NOMO-1 treated with dmso at 0.1 percent for 144 hours (cell line): ENCODE data around the gene XAB2.

Experiments used
- DNase-seq: peaks from one replicate; lab custom pipeline; 2025; ENCODE audit not compliant: unreplicated experiment; lab: John Stamatoyannopoulos, UW

The XAB2 gene

DNA sequence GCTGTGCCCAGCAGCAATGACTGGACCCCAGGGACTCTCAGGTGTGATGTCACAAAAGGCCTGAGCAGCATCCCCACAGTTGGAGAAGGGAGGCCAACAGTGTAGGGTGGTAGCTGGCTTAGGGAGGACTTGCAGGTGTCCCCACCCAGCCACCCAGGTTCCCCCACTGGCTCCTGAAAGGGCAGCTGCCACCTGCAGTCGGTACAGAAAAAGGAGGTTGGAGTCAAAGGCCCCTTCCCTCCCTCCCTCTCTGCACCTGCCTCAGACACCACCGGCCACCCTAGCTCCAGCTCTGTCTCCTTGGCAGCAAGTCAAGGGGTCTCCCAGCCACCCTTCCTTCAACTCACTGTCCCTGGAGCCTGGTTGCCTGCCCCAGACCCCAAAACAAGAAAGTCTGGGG lies 4.4 kb upstream of the XAB2 start, which contains the start of gene PCP2:
Gene PCP2 (minus strand): TSS at position 22 of the 400 bp plus-strand sequence. CDS start 262 bp downstream, outside the sequence.
- DNase-seq, result no peak

GRCh38 chr19:7632340-7633203 lies 3.2 kb upstream of the XAB2 start:
- no peak for DNase-seq

GRCh38 chr19:7631577-7631976 lies 2.2 kb upstream of the XAB2 start:
- no peak for DNase-seq

DNA sequence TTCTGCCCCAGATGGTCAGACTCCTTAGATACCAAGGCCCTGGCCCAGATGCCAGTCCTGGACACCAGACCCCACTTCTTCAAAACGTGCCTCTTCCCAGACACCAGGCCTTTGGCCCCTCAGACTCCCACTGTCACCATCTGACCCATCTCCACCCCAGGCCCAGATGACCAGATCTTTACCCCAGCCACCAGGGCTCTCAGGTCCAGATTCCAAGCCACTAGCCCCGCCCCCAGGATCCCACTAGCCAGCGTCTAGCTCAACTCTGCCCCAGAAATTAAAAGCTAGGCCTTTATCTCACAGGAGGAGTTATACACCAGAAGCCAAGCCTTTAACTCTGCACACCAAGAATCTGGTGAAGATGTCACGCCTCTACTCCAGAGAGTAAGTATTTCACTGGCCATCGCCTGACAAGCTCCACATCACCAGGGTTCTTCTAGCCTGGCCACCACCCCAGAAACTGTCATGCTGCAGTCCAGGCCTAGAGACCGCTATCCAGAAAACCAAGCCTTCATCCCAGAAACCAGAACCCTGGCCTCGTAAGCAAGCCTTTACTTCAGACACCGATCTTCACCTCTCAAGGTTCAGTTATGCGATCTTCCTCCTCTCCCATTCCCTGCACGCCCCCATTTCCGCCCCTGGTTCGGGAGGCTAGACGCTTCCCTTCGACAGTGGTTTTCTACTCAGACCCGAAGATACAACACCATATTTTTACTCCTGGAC lies 595 bp downstream of the XAB2 start:
- no peak for DNase-seq

GRCh38 chr19:7627166-7627565 lies 2.2 kb downstream of the XAB2 start:
- no peak for DNase-seq

- no peak for DNase-seq
Measured at GRCh38 chr19:7625763-7626372, 3.5 kb downstream of the XAB2 start.

- no peak for DNase-seq
Measured at GRCh38 chr19:7624810-7625209, 4.5 kb downstream of the XAB2 start.

DNA sequence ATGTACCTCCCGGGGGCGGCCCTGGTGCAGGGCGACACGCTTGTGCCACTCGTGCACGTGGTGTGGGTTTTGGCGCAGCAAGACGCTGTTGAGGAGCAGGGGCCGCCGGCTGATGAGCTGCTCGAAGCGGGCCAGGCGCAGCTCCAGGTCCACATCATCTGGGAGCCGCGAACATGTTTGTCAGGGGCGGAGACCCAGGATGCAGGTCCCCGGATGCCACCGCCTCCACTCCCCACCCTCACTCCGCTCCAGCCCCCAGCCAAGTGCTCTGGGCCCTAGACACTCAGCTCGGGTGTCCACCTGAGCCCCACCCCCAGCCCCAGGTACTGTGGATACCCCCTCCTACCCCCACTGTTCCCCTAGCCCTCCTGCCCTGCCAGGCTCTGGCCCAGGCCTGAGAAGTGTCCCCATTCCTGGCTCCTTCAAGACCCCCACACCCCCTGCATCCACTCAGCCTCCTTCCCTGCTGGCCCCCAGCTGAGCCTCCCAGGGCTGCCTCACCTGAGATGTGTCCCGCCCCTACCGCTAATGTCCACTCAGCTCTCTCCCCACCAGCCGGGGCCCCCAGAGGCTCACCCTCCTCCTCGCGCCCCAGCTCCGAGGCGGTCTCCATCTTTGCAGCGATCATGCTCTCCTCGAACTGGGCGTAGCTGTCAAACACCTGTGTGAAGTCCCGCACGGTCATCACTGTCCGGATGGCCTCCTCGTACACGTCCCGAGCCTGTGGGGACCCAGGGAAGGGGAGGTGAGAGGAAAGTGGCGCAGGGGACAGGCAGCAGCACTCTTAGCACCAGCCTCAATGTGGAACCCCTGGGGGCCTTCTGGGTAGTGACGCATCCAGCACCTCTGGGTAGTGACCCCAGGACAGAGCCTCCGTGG lies 5.4 kb downstream of the XAB2 start:
- no peak for DNase-seq

DNA sequence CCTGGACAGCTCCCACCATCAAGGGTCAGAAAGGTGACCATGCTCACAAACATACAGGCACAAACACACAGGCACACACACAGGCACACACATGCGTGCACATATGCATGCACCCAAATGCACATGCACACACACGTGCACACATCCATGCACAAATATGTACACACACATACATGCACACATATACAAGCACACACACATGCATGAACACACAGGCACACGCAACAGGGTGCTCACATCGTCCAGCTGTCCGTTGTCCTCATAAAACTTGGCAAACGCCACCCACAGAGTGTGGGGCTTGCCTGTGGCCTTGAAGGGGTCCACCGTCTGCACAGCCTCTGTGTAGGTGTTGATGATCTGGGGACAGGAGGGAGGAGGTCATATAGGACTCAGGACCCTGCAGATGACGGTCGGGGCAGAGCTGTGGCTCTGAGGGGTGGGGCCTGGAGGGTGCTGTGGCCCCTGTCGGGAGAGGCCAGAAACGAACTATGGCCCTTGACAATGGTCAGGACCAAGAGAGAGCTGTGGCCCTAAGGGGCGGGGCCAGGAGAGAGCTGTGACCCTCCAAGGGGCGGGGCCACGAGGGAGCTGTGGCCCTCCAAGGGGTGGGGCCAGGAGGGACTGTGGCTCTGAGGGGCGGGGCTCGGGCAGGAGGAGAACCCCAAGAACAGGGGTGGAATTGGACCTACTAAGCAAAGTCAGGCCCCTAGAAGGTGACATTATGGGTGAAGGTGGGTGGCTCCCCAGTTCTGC lies 6.2 kb downstream of the XAB2 start:
- no peak for DNase-seq

DNA sequence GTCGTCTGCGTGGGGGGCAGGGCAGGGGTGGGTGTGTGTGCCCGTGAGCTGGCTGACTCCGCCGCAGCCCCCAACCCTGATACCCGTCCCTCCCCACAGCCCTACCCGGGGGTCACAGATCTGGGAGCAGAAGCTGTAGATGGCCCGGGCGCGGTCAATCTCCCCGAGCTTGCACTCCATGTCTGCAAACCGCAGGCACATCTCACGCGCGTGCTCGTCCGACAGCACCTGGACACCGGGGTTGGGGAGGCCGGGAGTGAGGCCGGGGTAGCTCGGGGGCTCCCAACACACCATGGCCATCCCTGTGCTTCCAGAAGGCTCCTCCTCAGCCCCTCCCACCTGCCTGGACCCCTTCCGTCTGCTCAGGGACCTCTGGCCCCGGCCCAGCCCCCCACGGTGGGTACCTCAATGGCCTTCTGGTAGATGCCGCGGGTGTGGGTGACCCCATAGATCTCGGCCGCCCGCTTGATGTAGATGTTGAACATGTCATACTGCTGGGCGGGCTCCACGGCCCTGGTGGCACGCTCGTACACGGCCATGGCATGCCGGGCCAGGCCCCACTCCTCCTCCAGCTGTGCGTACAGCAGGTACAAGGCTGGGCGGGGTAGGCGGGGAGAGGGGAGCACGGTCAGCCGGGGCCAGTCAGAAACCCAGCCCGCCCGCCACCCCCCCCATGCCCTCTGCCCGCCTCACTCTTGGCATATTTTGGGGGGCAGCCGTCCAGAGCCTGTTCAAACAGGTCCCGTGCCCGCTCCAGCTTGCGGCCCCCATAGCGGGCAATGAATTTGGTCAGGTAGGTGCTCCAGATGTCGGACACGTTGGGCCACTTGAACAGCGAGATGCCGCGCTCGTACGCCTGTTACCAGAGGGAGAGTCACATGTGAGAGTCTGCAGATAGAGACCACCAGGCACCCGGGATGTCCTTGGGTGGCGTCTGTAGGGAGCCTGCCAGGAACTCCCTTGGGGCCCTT lies 8.6 kb downstream of the XAB2 start:
- no peak for DNase-seq

DNA sequence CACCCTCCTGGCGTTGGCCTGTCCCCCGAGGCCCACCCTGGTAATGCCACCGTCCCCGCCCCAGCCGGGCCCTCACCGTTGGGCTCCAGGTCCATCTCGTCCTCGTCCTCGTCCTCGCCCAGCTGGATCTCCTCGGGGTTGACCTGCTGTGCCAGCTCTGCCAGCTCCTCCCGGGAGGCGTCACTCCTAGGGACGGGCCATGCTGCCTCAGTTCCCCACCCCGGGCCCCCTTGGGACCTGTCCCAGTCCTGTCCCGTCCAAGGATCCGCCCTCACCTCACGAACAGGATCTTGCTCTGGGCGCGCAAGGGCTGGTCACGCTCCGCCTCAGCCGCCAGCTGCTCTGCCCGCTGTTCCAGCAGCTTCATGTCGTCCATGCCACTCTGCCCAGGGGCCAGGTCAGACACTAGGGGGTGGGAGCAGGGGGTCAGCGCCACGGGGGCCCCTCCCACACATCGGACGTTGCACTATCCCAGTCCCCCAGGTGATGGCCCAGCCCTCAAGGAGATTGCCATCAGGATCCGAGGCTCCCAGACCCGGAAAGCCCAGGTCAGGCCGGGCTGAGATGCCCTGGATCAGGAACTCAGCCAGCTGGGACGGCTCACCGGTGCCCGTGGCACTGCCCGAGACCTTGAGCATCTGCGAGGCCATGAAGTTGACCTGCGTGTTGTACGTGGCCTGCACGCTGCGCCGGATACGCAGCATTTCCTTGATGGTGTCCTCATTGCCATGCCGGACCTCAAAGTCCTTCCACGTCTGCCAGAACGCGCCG lies 9.5 kb downstream of the XAB2 start:
- no peak for DNase-seq

GRCh38 chr19:7618771-7619510 lies 10.4 kb downstream of the XAB2 start:
- no peak for DNase-seq

DNA sequence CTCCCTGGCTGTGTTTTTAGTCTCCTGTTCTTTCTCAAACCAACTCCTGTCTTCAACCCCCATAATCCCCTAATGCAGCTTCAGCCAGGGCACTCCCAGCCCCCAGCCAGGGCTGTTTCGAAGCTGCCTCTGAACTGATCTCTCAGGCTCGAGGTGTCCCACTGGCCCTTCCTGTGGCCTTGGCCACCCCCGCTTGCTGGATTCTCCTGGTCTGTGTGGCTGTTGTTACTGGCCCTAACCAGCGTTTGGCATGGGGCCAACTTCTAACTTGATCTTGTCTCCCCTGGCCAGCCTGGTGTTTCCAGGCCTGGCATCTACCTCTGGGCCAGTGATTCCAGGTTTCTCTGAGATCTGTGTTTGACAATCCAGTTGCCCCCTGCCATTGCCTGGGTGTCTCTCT lies 11.0 kb downstream of the XAB2 start:
- DNase-seq, result no peak

DNA sequence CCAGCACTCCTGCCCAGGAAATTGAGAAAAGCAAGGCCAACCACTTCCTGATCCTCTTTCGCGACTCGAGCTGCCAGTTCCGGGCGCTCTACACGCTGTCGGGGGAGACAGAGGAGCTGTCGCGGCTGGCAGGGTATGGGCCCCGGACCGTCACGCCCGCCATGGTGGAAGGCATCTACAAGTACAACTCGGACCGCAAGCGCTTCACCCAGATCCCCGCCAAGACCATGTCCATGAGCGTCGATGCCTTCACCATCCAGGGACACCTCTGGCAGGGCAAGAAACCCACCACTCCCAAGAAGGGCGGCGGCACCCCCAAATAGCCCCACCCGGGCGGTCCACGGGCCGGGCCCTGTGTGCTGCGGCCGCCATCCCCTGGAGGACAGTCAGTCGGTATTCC lies 11.6 kb downstream of the XAB2 start:
- DNase-seq, result no peak

DNA sequence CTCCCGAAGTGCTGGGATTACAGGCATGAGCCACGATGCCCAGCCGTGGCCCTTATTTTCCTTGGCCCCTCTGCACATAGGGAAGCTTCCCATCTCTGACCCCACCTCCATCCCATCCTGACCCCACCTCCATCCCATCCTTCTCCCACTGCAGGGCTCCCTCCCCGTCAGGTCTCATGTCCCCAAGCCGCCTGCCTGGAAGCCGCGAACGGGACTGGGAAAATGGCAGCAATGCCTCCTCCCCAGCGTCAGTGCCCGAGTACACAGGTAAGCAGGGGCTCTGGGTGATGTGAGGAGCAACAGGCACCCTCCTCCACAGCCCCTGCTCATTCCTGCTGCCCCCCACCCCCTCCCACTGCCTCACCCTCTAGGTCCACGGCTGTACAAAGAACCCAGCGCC lies 12.2 kb downstream of the XAB2 start:
- no peak for DNase-seq

DNA sequence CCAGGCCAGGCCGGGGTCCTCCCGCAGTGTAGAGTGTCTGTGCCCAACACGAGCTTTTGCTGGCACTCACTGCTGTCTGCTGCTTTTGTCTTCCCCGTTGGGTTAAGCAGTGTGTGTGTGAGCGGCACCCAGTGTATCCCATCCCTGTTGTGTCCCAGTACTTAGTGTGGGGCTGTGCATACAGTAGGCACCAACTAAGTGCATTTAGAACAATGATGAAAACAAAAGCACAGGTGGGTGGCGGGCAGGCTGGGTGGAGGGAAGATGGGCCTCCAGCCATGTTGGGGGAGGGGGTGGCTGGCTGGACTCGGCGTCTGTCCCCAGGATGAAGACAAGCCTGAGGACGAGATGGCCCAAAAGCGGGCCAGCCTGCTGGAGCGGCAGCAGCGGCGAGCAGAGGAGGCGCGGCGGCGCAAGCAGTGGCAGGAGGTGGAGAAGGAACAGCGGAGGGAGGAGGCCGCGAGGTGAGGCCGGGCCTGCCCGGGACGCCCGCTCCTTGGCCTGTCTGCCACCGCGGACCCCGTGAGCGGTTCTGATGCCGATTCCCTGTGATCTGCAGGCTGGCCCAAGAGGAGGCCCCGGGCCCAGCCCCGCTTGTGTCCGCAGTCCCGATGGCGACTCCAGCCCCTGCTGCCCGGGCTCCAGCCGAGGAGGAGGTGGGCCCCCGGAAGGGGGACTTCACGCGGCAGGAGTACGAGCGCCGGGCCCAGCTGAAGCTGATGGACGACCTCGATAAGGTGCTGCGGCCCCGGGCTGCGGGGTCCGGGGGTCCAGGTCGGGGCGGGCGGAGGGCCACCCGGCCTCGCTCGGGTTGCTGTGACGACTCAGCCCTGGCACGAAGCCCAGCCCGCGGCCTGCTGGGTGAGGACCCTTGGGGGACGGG lies 14.2 kb downstream of the XAB2 start:
- no peak for DNase-seq
